IMR-90 (cell line): ENCODE results near the gene PRPF6. TPM values are rescaled to one million over a fixed set of nuclear protein-coding genes. Genes with fewer than 3 reads are reported as not detected.

Experiments used
- ATAC-seq: fragments of 200-7000 bp; cut with Tn5 transposase; 2 replicates; pipeline ENCODE4 v1.9.1; 2020; ENCODE audit warnings: low read depth, mild to moderate bottlenecking, moderate library complexity
- BruUV-seq: library from RNA; stranded (reverse); fragments of 400-500 nt; replicated peaks from 2 replicates; lab custom pipeline; 2021; lab: Mats Ljungman, UMichigan
- CTCF ChIA-PET: fragments of 300-600 bp; formaldehyde crosslinking; extraction: SDS; loops from one replicate; lab custom pipeline; 2021; ENCODE audit warnings: antibody characterized with exemption; lab: Yijun Ruan, JAX
- POLR2A ChIA-PET: fragments of 300-600 bp; sonication (Branson Sonifier 250); formaldehyde crosslinking; loops from one replicate; lab custom pipeline; 2022; ENCODE audit warnings: antibody characterized with exemption; ENCODE audit not compliant: unreplicated experiment; lab: Charles Lee
- DNase-seq: peaks from one replicate; pipeline ENCODE4 v3.0.0; 2013
- H2AFZ ChIP-seq: replicated peaks from 2 replicates; pipeline ENCODE3; 2013; ENCODE audit warnings: low read length, mild to moderate bottlenecking; ENCODE audit not compliant: poor library complexity
- H2AK5ac ChIP-seq: 2 replicates; pipeline ENCODE4 v1.6.1; 2013; ENCODE audit warnings: low read depth, low read length, inconsistent platforms
- H2AK9ac ChIP-seq: replicated peaks from 2 replicates; pipeline ENCODE3; 2013; ENCODE audit warnings: mild to moderate bottlenecking, low read depth, low read length, moderate library complexity; ENCODE audit not compliant: poor library complexity
- H2BK120ac ChIP-seq: 2 replicates; pipeline ENCODE4 v1.6.1; 2013; ENCODE audit warnings: low read depth, low read length, inconsistent platforms
- H2BK15ac ChIP-seq: 3 replicates; pipeline ENCODE4 v1.6.1; 2013; ENCODE audit warnings: low read depth, low read length, inconsistent platforms
- H2BK20ac ChIP-seq: 2 replicates; pipeline ENCODE4 v1.6.1; 2013; ENCODE audit warnings: low read depth, mild to moderate bottlenecking, inconsistent platforms, low read length, moderate library complexity
- H2BK5ac ChIP-seq: 2 replicates; pipeline ENCODE4 v1.6.1; 2013; ENCODE audit warnings: mild to moderate bottlenecking, low read depth, low read length, inconsistent platforms; ENCODE audit not compliant: poor library complexity, severe bottlenecking
- H3K14ac ChIP-seq: replicated peaks from 2 replicates; pipeline ENCODE4 v1.6.1; 2013; ENCODE audit warnings: low read depth, low read length, inconsistent platforms
- H3K18ac ChIP-seq: 2 replicates; pipeline ENCODE4 v1.6.1; 2013; ENCODE audit warnings: low read depth, low read length, control low read depth
- H3K23ac ChIP-seq: 2 replicates; pipeline ENCODE4 v1.6.1; 2013; ENCODE audit warnings: low read depth, low read length, inconsistent platforms
- H3K27ac ChIP-seq: 2 replicates; pipeline ENCODE4 v1.5.1; 2013; ENCODE audit warnings: mild to moderate bottlenecking, control low read depth, low read length; ENCODE audit not compliant: insufficient read depth
- H3K27me3 ChIP-seq: 2 replicates; pipeline ENCODE4 v1.6.1; 2013; ENCODE audit warnings: low read length; ENCODE audit not compliant: control insufficient read depth, insufficient read depth
- H3K36me3 ChIP-seq: 2 replicates; pipeline ENCODE4 v1.6.1; 2013; ENCODE audit warnings: low read length, mixed read lengths; ENCODE audit not compliant: control insufficient read depth, insufficient read depth
- H3K4ac ChIP-seq: 2 replicates; pipeline ENCODE4 v1.6.1; 2013; ENCODE audit warnings: low read depth, low read length, inconsistent platforms
- H3K4me1 ChIP-seq: 2 replicates; pipeline ENCODE4 v1.6.1; 2013; ENCODE audit warnings: low read length, mixed read lengths; ENCODE audit not compliant: control insufficient read depth, insufficient read depth
- H3K4me2 ChIP-seq: 2 replicates; pipeline ENCODE4 v1.6.1; 2013; ENCODE audit warnings: low read depth, mild to moderate bottlenecking, control low read depth, low read length, moderate library complexity
- H3K4me3 ChIP-seq: 2 replicates; pipeline ENCODE4 v1.5.1; 2013; ENCODE audit warnings: low read depth, mild to moderate bottlenecking, control low read depth, low read length, moderate library complexity; ENCODE audit not compliant: insufficient read depth
- H3K56ac ChIP-seq: 2 replicates; pipeline ENCODE4 v1.6.1; 2013; ENCODE audit warnings: low read length, inconsistent platforms; ENCODE audit not compliant: insufficient read depth; ENCODE audit errors: extremely low read depth
- H3K79me1 ChIP-seq, 2 experiments: 2 replicates each; pipeline ENCODE4 v1.6.1; 2013; ENCODE audit warnings: low read length in 2 of 2, inconsistent platforms in 1 of 2, low read depth in 1 of 2
- H3K9ac ChIP-seq: 2 replicates; pipeline ENCODE4 v1.6.1; 2013; ENCODE audit warnings: low read depth, low read length, control low read depth
- H3K9me1 ChIP-seq: 2 replicates; pipeline ENCODE4 v1.6.1; 2013; ENCODE audit warnings: low read length, inconsistent platforms; ENCODE audit not compliant: insufficient read depth
- H3K9me3 ChIP-seq: 2 replicates; pipeline ENCODE4 v1.6.1; 2013; ENCODE audit warnings: low read length; ENCODE audit not compliant: control insufficient read depth, insufficient read depth
- H4K20me1 ChIP-seq: 2 replicates; pipeline ENCODE4 v1.6.1; 2013; ENCODE audit warnings: low read length, inconsistent platforms; ENCODE audit not compliant: insufficient read depth
- H4K5ac ChIP-seq: 2 replicates; pipeline ENCODE4 v1.6.1; 2013; ENCODE audit warnings: mild to moderate bottlenecking, low read depth, low read length, control low read depth
- H4K8ac ChIP-seq, 2 experiments: 2 replicates each; pipeline ENCODE4 v1.6.1; 2013; ENCODE audit warnings: low read depth in 2 of 2, low read length in 2 of 2, control low read depth in 1 of 2, inconsistent platforms in 1 of 2
- H4K91ac ChIP-seq: 2 replicates; pipeline ENCODE4 v1.6.1; 2013; ENCODE audit warnings: low read depth, low read length, inconsistent platforms; ENCODE audit not compliant: insufficient read depth
- BHLHE40 ChIP-seq: fragments of 150-350 bp; IDR thresholded peaks from 2 replicates; pipeline ENCODE4 v1.6.1; 2016; ENCODE audit warnings: mild to moderate bottlenecking, low read depth, low read length
- CEBPB ChIP-seq: IDR thresholded peaks from 2 replicates; pipeline ENCODE4 v1.6.1; 2012; ENCODE audit warnings: low read depth, low read length, improper control_type of control experiment
- CHD1 ChIP-seq: IDR thresholded peaks from 2 replicates; pipeline ENCODE4 v1.6.1; 2012; ENCODE audit warnings: low read depth, low read length, improper control_type of control experiment
- FOS ChIP-seq: fragments of 150-350 bp; IDR thresholded peaks from 2 replicates; pipeline ENCODE4 v1.6.1; 2016; ENCODE audit warnings: low read depth, low read length
- MAZ ChIP-seq: IDR thresholded peaks from 2 replicates; pipeline ENCODE4 v1.6.1; 2012; ENCODE audit warnings: low read depth, mild to moderate bottlenecking, low read length, improper control_type of control experiment, moderate library complexity, borderline replicate concordance
- NFE2L2 ChIP-seq: fragments of 150-350 bp; IDR thresholded peaks from 2 replicates; pipeline ENCODE4 v1.6.1; 2016; ENCODE audit warnings: low read depth, mild to moderate bottlenecking, low read length
- POLR2A ChIP-seq: IDR thresholded peaks from 2 replicates; pipeline ENCODE4 v1.6.1; 2012; ENCODE audit warnings: mild to moderate bottlenecking, low read depth, low read length
- RCOR1 ChIP-seq: IDR thresholded peaks from 2 replicates; pipeline ENCODE4 v1.6.1; 2012; ENCODE audit warnings: mild to moderate bottlenecking, low read length, improper control_type of control experiment; ENCODE audit not compliant: insufficient replicate concordance
- RFX5 ChIP-seq: IDR thresholded peaks from 2 replicates; pipeline ENCODE4 v1.8.0; 2012; ENCODE audit warnings: low read depth, mild to moderate bottlenecking, low read length, moderate library complexity
- SMC3 ChIP-seq: fragments of 150-350 bp; IDR thresholded peaks from 2 replicates; pipeline ENCODE4 v1.6.1; 2016; ENCODE audit warnings: low read depth, mild to moderate bottlenecking, antibody characterized with exemption, low read length, moderate library complexity
- WGBS, 2 experiments: methylation state at CpG; one replicate each; pipeline versions ENCODE4 v1.1.5 to v1.1.7; 2013; ENCODE audit warnings: missing lambda C conversion rate in 2 of 2; ENCODE audit not compliant: insufficient read length in 1 of 2; ENCODE audit errors: extremely low coverage in 2 of 2; 5-methylcytosine and 5-hydroxymethylcytosine counted together
- dilution Hi-C: fragments of 300-500 bp; cut with HindIII; formaldehyde crosslinking; loops from one replicate; pipeline ENCODE4 v1.14.3; 2018; ENCODE audit warnings: low sequenced_read_pairs; ENCODE audit not compliant: unreplicated experiment
- in situ Hi-C: fragments of 300-500 bp; cut with MboI; formaldehyde crosslinking; loops from 3 replicates; pipeline ENCODE4 v1.14.3; 2019; ENCODE audit warnings: low sequenced_read_pairs, inconsistent platforms, mixed read lengths
- intact Hi-C: fragments of 100-400 bp; cut with micrococcal nuclease; formaldehyde crosslinking; loops from 2 replicates; pipeline ENCODE4 v1.10.0; 2022
- polyA plus RNA-seq, 3 experiments: library from polyadenylated mRNA; depleted of rRNA; stranded (reverse); fragments of >200 nt; gene quantifications; 2 replicates each; pipeline ENCODE4 v1.2.3, GENCODE V29; 2012; ENCODE audit warnings: low replicate concordance in 1 of 3
- total RNA-seq: library from RNA; depleted of rRNA; stranded (reverse); fragments of >200 nt; gene quantifications from 2 replicates; pipeline ENCODE4 v1.2.3, GENCODE V29; 2012
- TF ChIP-seq, protein P1 (sequence below): fragments of 150-350 bp; IDR thresholded peaks from 2 replicates; pipeline ENCODE4 v1.6.1; 2016; ENCODE audit warnings: low read depth, mild to moderate bottlenecking, low read length, moderate library complexity, borderline replicate concordance
- TF ChIP-seq, protein P2 (sequence below): fragments of 150-350 bp; IDR thresholded peaks from 2 replicates; pipeline ENCODE4 v1.6.1; 2017; ENCODE audit warnings: mild to moderate bottlenecking, antibody characterized with exemption, low read length, low read depth
- TF ChIP-seq, protein P3 (sequence below): conservative IDR thresholded peaks from 2 replicates; pipeline ENCODE4 v1.5.1; 2012; ENCODE audit warnings: mild to moderate bottlenecking, low read depth, low read length, improper control_type of control experiment

The PRPF6 gene
- total and polyA plus RNA-seq, 2 of the 4 experiments (the other 2 are of a cell fraction), result 43.5 to 71.3 TPM

DNA sequence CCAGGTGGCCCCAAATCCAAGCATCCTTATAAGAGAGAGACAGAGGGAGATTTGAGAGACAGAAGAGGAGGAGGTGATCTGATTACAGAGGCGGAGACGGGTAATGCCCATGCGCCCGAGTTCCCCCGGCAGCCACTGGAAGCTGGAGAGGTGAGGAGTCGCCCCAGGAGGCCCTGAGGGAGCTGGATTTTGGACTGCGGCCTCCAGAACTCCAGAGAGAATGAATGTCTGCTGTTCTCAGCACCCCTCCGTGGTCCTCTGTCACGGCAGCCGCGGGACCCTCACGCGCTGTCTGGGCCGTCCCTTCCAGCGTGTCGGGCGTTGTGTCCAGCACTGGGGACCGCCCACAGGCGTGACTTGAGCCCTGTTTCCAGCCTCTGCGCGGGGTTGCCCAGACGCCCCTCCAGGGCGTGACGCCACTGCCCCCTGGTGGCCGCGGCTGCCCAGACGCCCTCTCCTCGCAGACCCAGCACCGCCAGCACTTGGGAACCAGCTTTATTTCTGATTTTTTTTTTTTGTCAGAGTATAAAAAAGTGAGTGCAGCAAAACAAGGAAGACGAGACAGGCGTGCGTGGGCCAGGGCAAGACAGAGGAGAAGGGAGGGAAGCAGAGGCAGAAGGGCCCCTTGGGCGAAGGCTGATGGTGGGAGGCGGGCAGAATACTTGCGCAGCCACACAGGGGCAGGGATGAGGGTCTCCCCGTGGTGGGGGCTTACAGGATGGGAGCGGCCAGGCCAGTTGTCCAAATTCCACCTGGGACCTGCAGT, 7.1 kb upstream of the PRPF6 start:
- peaks cover 3 to 4% of the 10 kb centered on the region in 2 experiments; a peak in 3 of 4 replicates for H3K79me1 ChIP-seq
- no peaks in the 10 kb centered on the region for H3K27me3 ChIP-seq
- H3K4me3 ChIP-seq, result peak overlapping the region; percentile 45
- H2BK5ac ChIP-seq, result no peak overlapping the region
- H2BK20ac ChIP-seq, result peak overlapping the region; percentile 12; the same call in 1 of the 2 replicates
- H4K91ac ChIP-seq, result peak overlapping the region; percentile 30; the same call in 1 of the 2 replicates
- H3K4ac ChIP-seq, result peak overlapping the region; percentile 32
- dilution Hi-C loops, result no loop called here
- DNase-seq (peak; percentile 79), ATAC-seq (peak; percentile 76)
- H3K9ac ChIP-seq, result peak overlapping the region; percentile 4; the same call in 1 of the 2 replicates
- H3K4me1 ChIP-seq, result peaks cover 27% of the 10 kb centered on the region
- H3K27ac ChIP-seq, result no peak overlapping the region; the same call in 1 of the 2 replicates
- H2AK9ac ChIP-seq, result peak overlapping the region; percentile 70
- H2AFZ ChIP-seq, result peak overlapping the region; percentile 99
- H4K8ac ChIP-seq, result peak overlapping the region in 1 of 2 experiments; percentile 79; a peak in 1 of 4 replicates
- peaks cover 17% of the 10 kb centered on the region; the same call in 1 of the 2 replicates for H3K9me1 ChIP-seq
- peak overlapping the region; percentile 54; the same call in 1 of the 3 replicates for H2BK15ac ChIP-seq
- H2AK5ac ChIP-seq, result peak overlapping the region; percentile 54
- ChIA-PET CTCF (interaction anchor here (0.6 to 0.9 kb wide), 4 partner anchors 17 to 436 kb away, joined by 3 to 5 read pairs (median 4); partner anchors contain the start of genes PTK6, TPD52L2 and UCKL1), POLR2A (interaction anchor here (0.6 kb wide), 2 partner anchors 435 to 446 kb away, joined by 3 read pairs; no protein-coding TSS in a partner anchor)
- H4K20me1 ChIP-seq, result no peaks in the 10 kb centered on the region
- H3K4me2 ChIP-seq, result peak overlapping the region; percentile 80
- peak overlapping the region; percentile 7; the same call in 1 of the 2 replicates for H2BK120ac ChIP-seq
- no peak overlapping the region for H3K56ac ChIP-seq
- H3K9me3 ChIP-seq, result no peaks in the 10 kb centered on the region
- intact Hi-C loops, result loop anchor here (5.0 kb wide), 1 partner anchor 197 kb away; no protein-coding TSS in a partner anchor
- H4K5ac ChIP-seq, result no peak overlapping the region
- no TSS peak for BruUV-seq
- H3K36me3 ChIP-seq, result no peaks in the 10 kb centered on the region
- no peak overlapping the region for H3K14ac ChIP-seq
- in situ Hi-C loops, result loop anchor here (10.0 kb wide), 1 partner anchor 439 kb away; the partner anchor contains the start of gene PTK6
- 15% methylated on average over 19 of the region's 37 CpGs; no CpG with 5 or more reads in 1 of the 2 experiments for WGBS, 2 experiments
- H3K23ac ChIP-seq, result no peak overlapping the region
- H3K18ac ChIP-seq, result no peak overlapping the region
- no peak for TF ChIP-seq POLR2A
- no peak for TF ChIP-seq CHD1
- TF ChIP-seq SMC3, result peak; percentile 88
- TF ChIP-seq, protein P1, sequence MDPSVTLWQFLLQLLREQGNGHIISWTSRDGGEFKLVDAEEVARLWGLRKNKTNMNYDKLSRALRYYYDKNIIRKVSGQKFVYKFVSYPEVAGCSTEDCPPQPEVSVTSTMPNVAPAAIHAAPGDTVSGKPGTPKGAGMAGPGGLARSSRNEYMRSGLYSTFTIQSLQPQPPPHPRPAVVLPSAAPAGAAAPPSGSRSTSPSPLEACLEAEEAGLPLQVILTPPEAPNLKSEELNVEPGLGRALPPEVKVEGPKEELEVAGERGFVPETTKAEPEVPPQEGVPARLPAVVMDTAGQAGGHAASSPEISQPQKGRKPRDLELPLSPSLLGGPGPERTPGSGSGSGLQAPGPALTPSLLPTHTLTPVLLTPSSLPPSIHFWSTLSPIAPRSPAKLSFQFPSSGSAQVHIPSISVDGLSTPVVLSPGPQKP, result no peak
- no peak for TF ChIP-seq RCOR1
- TF ChIP-seq MAZ, result peak; percentile 87
- TF ChIP-seq, protein P2, sequence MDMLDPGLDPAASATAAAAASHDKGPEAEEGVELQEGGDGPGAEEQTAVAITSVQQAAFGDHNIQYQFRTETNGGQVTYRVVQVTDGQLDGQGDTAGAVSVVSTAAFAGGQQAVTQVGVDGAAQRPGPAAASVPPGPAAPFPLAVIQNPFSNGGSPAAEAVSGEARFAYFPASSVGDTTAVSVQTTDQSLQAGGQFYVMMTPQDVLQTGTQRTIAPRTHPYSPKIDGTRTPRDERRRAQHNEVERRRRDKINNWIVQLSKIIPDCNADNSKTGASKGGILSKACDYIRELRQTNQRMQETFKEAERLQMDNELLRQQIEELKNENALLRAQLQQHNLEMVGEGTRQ, result no peak
- TF ChIP-seq RFX5, result no peak
- TF ChIP-seq NFE2L2, result no peak
- TF ChIP-seq, protein P3, sequence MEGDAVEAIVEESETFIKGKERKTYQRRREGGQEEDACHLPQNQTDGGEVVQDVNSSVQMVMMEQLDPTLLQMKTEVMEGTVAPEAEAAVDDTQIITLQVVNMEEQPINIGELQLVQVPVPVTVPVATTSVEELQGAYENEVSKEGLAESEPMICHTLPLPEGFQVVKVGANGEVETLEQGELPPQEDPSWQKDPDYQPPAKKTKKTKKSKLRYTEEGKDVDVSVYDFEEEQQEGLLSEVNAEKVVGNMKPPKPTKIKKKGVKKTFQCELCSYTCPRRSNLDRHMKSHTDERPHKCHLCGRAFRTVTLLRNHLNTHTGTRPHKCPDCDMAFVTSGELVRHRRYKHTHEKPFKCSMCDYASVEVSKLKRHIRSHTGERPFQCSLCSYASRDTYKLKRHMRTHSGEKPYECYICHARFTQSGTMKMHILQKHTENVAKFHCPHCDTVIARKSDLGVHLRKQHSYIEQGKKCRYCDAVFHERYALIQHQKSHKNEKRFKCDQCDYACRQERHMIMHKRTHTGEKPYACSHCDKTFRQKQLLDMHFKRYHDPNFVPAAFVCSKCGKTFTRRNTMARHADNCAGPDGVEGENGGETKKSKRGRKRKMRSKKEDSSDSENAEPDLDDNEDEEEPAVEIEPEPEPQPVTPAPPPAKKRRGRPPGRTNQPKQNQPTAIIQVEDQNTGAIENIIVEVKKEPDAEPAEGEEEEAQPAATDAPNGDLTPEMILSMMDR, result peak; percentile 98
- no peak for TF ChIP-seq FOS
- TF ChIP-seq CEBPB, result no peak
- peak; percentile 78 for TF ChIP-seq BHLHE40
